HG02884 (cell line): ENCODE results near the gene DZIP1L.
"Not testable (repeated sequence)": the region's sequence is repeated elsewhere in the genome, so short reads cannot be mapped to it uniquely, and the experiment has no call there.

Source experiments
- ATAC-seq: cut with Tn5 transposase; IDR thresholded peaks from one replicate; pipeline ENCODE4 v1.9.1; 2021; ENCODE audit warnings: mild to moderate bottlenecking, moderate library complexity; ENCODE audit not compliant: unreplicated experiment

DZIP1L gene

GRCh38 chr3:138118612-138119422, 3.4 kb upstream of the DZIP1L start:
- peak; percentile 58 for ATAC-seq

- no peak for ATAC-seq
Measured at GRCh38 chr3:138114431-138114918, 933 bp downstream of the DZIP1L start.

- no peak for ATAC-seq
Measured at GRCh38 chr3:138113326-138113725, 2.1 kb downstream of the DZIP1L start.

- ATAC-seq = no peak
Measured at GRCh38 chr3:138112362-138112761, 3.0 kb downstream of the DZIP1L start.

- no peak for ATAC-seq
Measured at GRCh38 chr3:138105598-138105997, 9.8 kb downstream of the DZIP1L start.

GRCh38 chr3:138103466-138103865, 11.9 kb downstream of the DZIP1L start:
- no peak for ATAC-seq

- not testable (repeated sequence) for ATAC-seq
Measured at GRCh38 chr3:138101351-138101940, 14.0 kb downstream of the DZIP1L start.

GRCh38 chr3:138099417-138099816, 16.0 kb downstream of the DZIP1L start:
- ATAC-seq = no peak

GRCh38 chr3:138097192-138098172, 17.9 kb downstream of the DZIP1L start:
- no peak for ATAC-seq

- ATAC-seq = no peak
Measured at GRCh38 chr3:138093721-138094120, 21.7 kb downstream of the DZIP1L start.

- ATAC-seq = no peak
Measured at GRCh38 chr3:138092023-138092422, 23.4 kb downstream of the DZIP1L start.

GRCh38 chr3:138089091-138089490, 26.3 kb downstream of the DZIP1L start:
- ATAC-seq = no peak

GRCh38 chr3:138085745-138086144, 29.7 kb downstream of the DZIP1L start:
- ATAC-seq = not testable (repeated sequence)

GRCh38 chr3:138084196-138084595, 31.2 kb downstream of the DZIP1L start:
- ATAC-seq = no peak

- no peak for ATAC-seq
Measured at GRCh38 chr3:138082992-138083386, 32.4 kb downstream of the DZIP1L start.

- no peak for ATAC-seq
Measured at GRCh38 chr3:138082085-138082991, 33.1 kb downstream of the DZIP1L start.

- no peak for ATAC-seq
Measured at GRCh38 chr3:138081371-138082084, 33.9 kb downstream of the DZIP1L start.

- ATAC-seq = no peak
Measured at GRCh38 chr3:138079901-138080300, 35.5 kb downstream of the DZIP1L start.

GRCh38 chr3:138078901-138079344, 36.5 kb downstream of the DZIP1L start:
- ATAC-seq = no peak
